IMR-90 (cell line): ENCODE measurements around the gene SLC10A6. TPM values are rescaled to one million over a fixed set of nuclear protein-coding genes. Genes with fewer than 3 reads are reported as not detected.

Source experiments
- ATAC-seq: fragments of 200-7000 bp; cut with Tn5 transposase; 2 replicates; pipeline ENCODE4 v1.9.1; 2020; ENCODE audit warnings: low read depth, mild to moderate bottlenecking, moderate library complexity
- BruUV-seq: library from RNA; stranded (reverse); fragments of 400-500 nt; replicated peaks from 2 replicates; lab custom pipeline; 2021; lab: Mats Ljungman, UMichigan
- CTCF ChIA-PET: fragments of 300-600 bp; formaldehyde crosslinking; extraction: SDS; loops from one replicate; lab custom pipeline; 2021; ENCODE audit warnings: antibody characterized with exemption; lab: Yijun Ruan, JAX
- POLR2A ChIA-PET: fragments of 300-600 bp; sonication (Branson Sonifier 250); formaldehyde crosslinking; loops from one replicate; lab custom pipeline; 2022; ENCODE audit warnings: antibody characterized with exemption; ENCODE audit not compliant: unreplicated experiment; lab: Charles Lee
- DNase-seq: peaks from one replicate; pipeline ENCODE4 v3.0.0; 2013
- H2AFZ ChIP-seq: replicated peaks from 2 replicates; pipeline ENCODE3; 2013; ENCODE audit warnings: low read length, mild to moderate bottlenecking; ENCODE audit not compliant: poor library complexity
- H2AK5ac ChIP-seq: 2 replicates; pipeline ENCODE4 v1.6.1; 2013; ENCODE audit warnings: low read depth, low read length, inconsistent platforms
- H2AK9ac ChIP-seq: replicated peaks from 2 replicates; pipeline ENCODE3; 2013; ENCODE audit warnings: mild to moderate bottlenecking, low read depth, low read length, moderate library complexity; ENCODE audit not compliant: poor library complexity
- H2BK120ac ChIP-seq: 2 replicates; pipeline ENCODE4 v1.6.1; 2013; ENCODE audit warnings: low read depth, low read length, inconsistent platforms
- H2BK15ac ChIP-seq: 3 replicates; pipeline ENCODE4 v1.6.1; 2013; ENCODE audit warnings: low read depth, low read length, inconsistent platforms
- H2BK20ac ChIP-seq: 2 replicates; pipeline ENCODE4 v1.6.1; 2013; ENCODE audit warnings: low read depth, mild to moderate bottlenecking, inconsistent platforms, low read length, moderate library complexity
- H2BK5ac ChIP-seq: 2 replicates; pipeline ENCODE4 v1.6.1; 2013; ENCODE audit warnings: mild to moderate bottlenecking, low read depth, low read length, inconsistent platforms; ENCODE audit not compliant: poor library complexity, severe bottlenecking
- H3K14ac ChIP-seq: replicated peaks from 2 replicates; pipeline ENCODE4 v1.6.1; 2013; ENCODE audit warnings: low read depth, low read length, inconsistent platforms
- H3K18ac ChIP-seq: 2 replicates; pipeline ENCODE4 v1.6.1; 2013; ENCODE audit warnings: low read depth, low read length, control low read depth
- H3K23ac ChIP-seq: 2 replicates; pipeline ENCODE4 v1.6.1; 2013; ENCODE audit warnings: low read depth, low read length, inconsistent platforms
- H3K27ac ChIP-seq: 2 replicates; pipeline ENCODE4 v1.5.1; 2013; ENCODE audit warnings: mild to moderate bottlenecking, control low read depth, low read length; ENCODE audit not compliant: insufficient read depth
- H3K27me3 ChIP-seq: 2 replicates; pipeline ENCODE4 v1.6.1; 2013; ENCODE audit warnings: low read length; ENCODE audit not compliant: control insufficient read depth, insufficient read depth
- H3K36me3 ChIP-seq: 2 replicates; pipeline ENCODE4 v1.6.1; 2013; ENCODE audit warnings: low read length, mixed read lengths; ENCODE audit not compliant: control insufficient read depth, insufficient read depth
- H3K4ac ChIP-seq: 2 replicates; pipeline ENCODE4 v1.6.1; 2013; ENCODE audit warnings: low read depth, low read length, inconsistent platforms
- H3K4me1 ChIP-seq: 2 replicates; pipeline ENCODE4 v1.6.1; 2013; ENCODE audit warnings: low read length, mixed read lengths; ENCODE audit not compliant: control insufficient read depth, insufficient read depth
- H3K4me2 ChIP-seq: 2 replicates; pipeline ENCODE4 v1.6.1; 2013; ENCODE audit warnings: low read depth, mild to moderate bottlenecking, control low read depth, low read length, moderate library complexity
- H3K4me3 ChIP-seq: 2 replicates; pipeline ENCODE4 v1.5.1; 2013; ENCODE audit warnings: low read depth, mild to moderate bottlenecking, control low read depth, low read length, moderate library complexity; ENCODE audit not compliant: insufficient read depth
- H3K56ac ChIP-seq: 2 replicates; pipeline ENCODE4 v1.6.1; 2013; ENCODE audit warnings: low read length, inconsistent platforms; ENCODE audit not compliant: insufficient read depth; ENCODE audit errors: extremely low read depth
- H3K79me1 ChIP-seq, 2 experiments: 2 replicates each; pipeline ENCODE4 v1.6.1; 2013; ENCODE audit warnings: low read length in 2 of 2, inconsistent platforms in 1 of 2, low read depth in 1 of 2
- H3K9ac ChIP-seq: 2 replicates; pipeline ENCODE4 v1.6.1; 2013; ENCODE audit warnings: low read depth, low read length, control low read depth
- H3K9me1 ChIP-seq: 2 replicates; pipeline ENCODE4 v1.6.1; 2013; ENCODE audit warnings: low read length, inconsistent platforms; ENCODE audit not compliant: insufficient read depth
- H3K9me3 ChIP-seq: 2 replicates; pipeline ENCODE4 v1.6.1; 2013; ENCODE audit warnings: low read length; ENCODE audit not compliant: control insufficient read depth, insufficient read depth
- H4K20me1 ChIP-seq: 2 replicates; pipeline ENCODE4 v1.6.1; 2013; ENCODE audit warnings: low read length, inconsistent platforms; ENCODE audit not compliant: insufficient read depth
- H4K5ac ChIP-seq: 2 replicates; pipeline ENCODE4 v1.6.1; 2013; ENCODE audit warnings: mild to moderate bottlenecking, low read depth, low read length, control low read depth
- H4K8ac ChIP-seq, 2 experiments: 2 replicates each; pipeline ENCODE4 v1.6.1; 2013; ENCODE audit warnings: low read depth in 2 of 2, low read length in 2 of 2, control low read depth in 1 of 2, inconsistent platforms in 1 of 2
- H4K91ac ChIP-seq: 2 replicates; pipeline ENCODE4 v1.6.1; 2013; ENCODE audit warnings: low read depth, low read length, inconsistent platforms; ENCODE audit not compliant: insufficient read depth
- BHLHE40 ChIP-seq: fragments of 150-350 bp; IDR thresholded peaks from 2 replicates; pipeline ENCODE4 v1.6.1; 2016; ENCODE audit warnings: mild to moderate bottlenecking, low read depth, low read length
- CTCF ChIP-seq: conservative IDR thresholded peaks from 2 replicates; pipeline ENCODE4 v1.5.1; 2012; ENCODE audit warnings: mild to moderate bottlenecking, low read depth, low read length, improper control_type of control experiment
- ELK1 ChIP-seq: fragments of 150-350 bp; IDR thresholded peaks from 2 replicates; pipeline ENCODE4 v1.6.1; 2016; ENCODE audit warnings: low read depth, mild to moderate bottlenecking, low read length, moderate library complexity, borderline replicate concordance
- MAFK ChIP-seq: IDR thresholded peaks from 2 replicates; pipeline ENCODE4 v1.6.1; 2012; ENCODE audit warnings: low read depth, low read length, improper control_type of control experiment
- MXI1 ChIP-seq: IDR thresholded peaks from 2 replicates; pipeline ENCODE4 v1.6.1; 2012; ENCODE audit warnings: low read depth, mild to moderate bottlenecking, low read length, moderate library complexity, borderline replicate concordance
- NFE2L2 ChIP-seq: fragments of 150-350 bp; IDR thresholded peaks from 2 replicates; pipeline ENCODE4 v1.6.1; 2016; ENCODE audit warnings: low read depth, mild to moderate bottlenecking, low read length
- POLR2A ChIP-seq: IDR thresholded peaks from 2 replicates; pipeline ENCODE4 v1.6.1; 2012; ENCODE audit warnings: mild to moderate bottlenecking, low read depth, low read length
- RCOR1 ChIP-seq: IDR thresholded peaks from 2 replicates; pipeline ENCODE4 v1.6.1; 2012; ENCODE audit warnings: mild to moderate bottlenecking, low read length, improper control_type of control experiment; ENCODE audit not compliant: insufficient replicate concordance
- WGBS, 2 experiments: methylation state at CpG; one replicate each; pipeline versions ENCODE4 v1.1.5 to v1.1.7; 2013; ENCODE audit warnings: missing lambda C conversion rate in 2 of 2; ENCODE audit not compliant: insufficient read length in 1 of 2; ENCODE audit errors: extremely low coverage in 2 of 2; 5-methylcytosine and 5-hydroxymethylcytosine counted together
- dilution Hi-C: fragments of 300-500 bp; cut with HindIII; formaldehyde crosslinking; loops from one replicate; pipeline ENCODE4 v1.14.3; 2018; ENCODE audit warnings: low sequenced_read_pairs; ENCODE audit not compliant: unreplicated experiment
- in situ Hi-C: fragments of 300-500 bp; cut with MboI; formaldehyde crosslinking; loops from 3 replicates; pipeline ENCODE4 v1.14.3; 2019; ENCODE audit warnings: low sequenced_read_pairs, inconsistent platforms, mixed read lengths
- intact Hi-C: fragments of 100-400 bp; cut with micrococcal nuclease; formaldehyde crosslinking; loops from 2 replicates; pipeline ENCODE4 v1.10.0; 2022
- polyA plus RNA-seq, 3 experiments: library from polyadenylated mRNA; depleted of rRNA; stranded (reverse); fragments of >200 nt; gene quantifications; 2 replicates each; pipeline ENCODE4 v1.2.3, GENCODE V29; 2012; ENCODE audit warnings: low replicate concordance in 1 of 3
- total RNA-seq: library from RNA; depleted of rRNA; stranded (reverse); fragments of >200 nt; gene quantifications from 2 replicates; pipeline ENCODE4 v1.2.3, GENCODE V29; 2012

The SLC10A6 gene
- total and polyA plus RNA-seq, 2 of the 4 experiments (the other 2 are of a cell fraction), result not detected

- Histone ChIP-seq H2BK120ac (peak overlapping the region; percentile 66), H3K9ac (no peak overlapping the region), H2BK15ac (peak overlapping the region; percentile 11; the same call in 1 of the 3 replicates), H4K5ac (peak overlapping the region; percentile 3; the same call in 1 of the 2 replicates), H3K4me2 (peak overlapping the region; percentile 51; the same call in 1 of the 2 replicates), H3K14ac (peak overlapping the region; percentile 54; the same call in 1 of the 2 replicates), H3K4ac (peak overlapping the region; percentile 49), H3K27ac (peak overlapping the region; percentile 3; the same call in 1 of the 2 replicates), H3K79me1 (no peaks in the 10 kb centered on the region), H3K56ac (no peak overlapping the region), H2AFZ (no peak overlapping the region), H2BK20ac (peak overlapping the region; percentile 30; the same call in 1 of the 2 replicates), H3K23ac (peak overlapping the region; percentile 77), H3K36me3 (no peaks in the 10 kb centered on the region), H3K9me1 (peaks cover 5% of the 10 kb centered on the region; the same call in 1 of the 2 replicates), H4K8ac (peak overlapping the region in 1 of 2 experiments; percentile 42; a peak in 2 of 4 replicates), H3K4me3 (no peak overlapping the region), H2AK9ac (no peak overlapping the region), H2AK5ac (peak overlapping the region; percentile 25; the same call in 1 of the 2 replicates), H3K27me3 (no peaks in the 10 kb centered on the region), H3K4me1 (peaks cover 7% of the 10 kb centered on the region), H4K20me1 (no peaks in the 10 kb centered on the region; the same call in 1 of the 2 replicates), H2BK5ac (peak overlapping the region; percentile 92), H4K91ac (no peak overlapping the region; the same call in 1 of the 2 replicates), H3K9me3 (no peaks in the 10 kb centered on the region), H3K18ac (peak overlapping the region; percentile 7; the same call in 1 of the 2 replicates)
- BruUV-seq, result no TSS peak
- WGBS, 2 experiments, result no CpG with 5 or more reads among the region's 1 CpG
- ChIA-PET POLR2A (no interaction called here), CTCF (no interaction called here)
- in situ Hi-C loops, result no loop called here
- intact Hi-C loops, result no loop called here
- ATAC-seq (peak; percentile 60; the same call in 1 of the 2 replicates), DNase-seq (peak; percentile 48)
- TF ChIP-seq POLR2A, result no peak
- no peak for TF ChIP-seq CTCF
- TF ChIP-seq ELK1, result no peak
- no peak for TF ChIP-seq BHLHE40
- no peak for TF ChIP-seq RCOR1
- TF ChIP-seq MAFK, result no peak
- no peak for TF ChIP-seq NFE2L2
- TF ChIP-seq MXI1, result no peak
- dilution Hi-C loops, result no loop called here
Observed at GRCh38 chr4:86841309-86841708, 7.9 kb downstream of the SLC10A6 start.
